NCI-H2227 (cell line): ENCODE data around the gene DNAAF2.
"Not testable (repeated sequence)": the region's sequence is repeated elsewhere in the genome, so short reads cannot be mapped to it uniquely, and the experiment has no call there.

Experiments
- DNase-seq: peaks from one replicate; lab custom pipeline; 2025; ENCODE audit not compliant: unreplicated experiment; lab: John Stamatoyannopoulos, UW

Gene DNAAF2, protein sequence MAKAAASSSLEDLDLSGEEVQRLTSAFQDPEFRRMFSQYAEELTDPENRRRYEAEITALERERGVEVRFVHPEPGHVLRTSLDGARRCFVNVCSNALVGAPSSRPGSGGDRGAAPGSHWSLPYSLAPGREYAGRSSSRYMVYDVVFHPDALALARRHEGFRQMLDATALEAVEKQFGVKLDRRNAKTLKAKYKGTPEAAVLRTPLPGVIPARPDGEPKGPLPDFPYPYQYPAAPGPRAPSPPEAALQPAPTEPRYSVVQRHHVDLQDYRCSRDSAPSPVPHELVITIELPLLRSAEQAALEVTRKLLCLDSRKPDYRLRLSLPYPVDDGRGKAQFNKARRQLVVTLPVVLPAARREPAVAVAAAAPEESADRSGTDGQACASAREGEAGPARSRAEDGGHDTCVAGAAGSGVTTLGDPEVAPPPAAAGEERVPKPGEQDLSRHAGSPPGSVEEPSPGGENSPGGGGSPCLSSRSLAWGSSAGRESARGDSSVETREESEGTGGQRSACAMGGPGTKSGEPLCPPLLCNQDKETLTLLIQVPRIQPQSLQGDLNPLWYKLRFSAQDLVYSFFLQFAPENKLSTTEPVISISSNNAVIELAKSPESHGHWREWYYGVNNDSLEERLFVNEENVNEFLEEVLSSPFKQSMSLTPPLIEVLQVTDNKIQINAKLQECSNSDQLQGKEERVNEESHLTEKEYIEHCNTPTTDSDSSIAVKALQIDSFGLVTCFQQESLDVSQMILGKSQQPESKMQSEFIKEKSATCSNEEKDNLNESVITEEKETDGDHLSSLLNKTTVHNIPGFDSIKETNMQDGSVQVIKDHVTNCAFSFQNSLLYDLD

DNA sequence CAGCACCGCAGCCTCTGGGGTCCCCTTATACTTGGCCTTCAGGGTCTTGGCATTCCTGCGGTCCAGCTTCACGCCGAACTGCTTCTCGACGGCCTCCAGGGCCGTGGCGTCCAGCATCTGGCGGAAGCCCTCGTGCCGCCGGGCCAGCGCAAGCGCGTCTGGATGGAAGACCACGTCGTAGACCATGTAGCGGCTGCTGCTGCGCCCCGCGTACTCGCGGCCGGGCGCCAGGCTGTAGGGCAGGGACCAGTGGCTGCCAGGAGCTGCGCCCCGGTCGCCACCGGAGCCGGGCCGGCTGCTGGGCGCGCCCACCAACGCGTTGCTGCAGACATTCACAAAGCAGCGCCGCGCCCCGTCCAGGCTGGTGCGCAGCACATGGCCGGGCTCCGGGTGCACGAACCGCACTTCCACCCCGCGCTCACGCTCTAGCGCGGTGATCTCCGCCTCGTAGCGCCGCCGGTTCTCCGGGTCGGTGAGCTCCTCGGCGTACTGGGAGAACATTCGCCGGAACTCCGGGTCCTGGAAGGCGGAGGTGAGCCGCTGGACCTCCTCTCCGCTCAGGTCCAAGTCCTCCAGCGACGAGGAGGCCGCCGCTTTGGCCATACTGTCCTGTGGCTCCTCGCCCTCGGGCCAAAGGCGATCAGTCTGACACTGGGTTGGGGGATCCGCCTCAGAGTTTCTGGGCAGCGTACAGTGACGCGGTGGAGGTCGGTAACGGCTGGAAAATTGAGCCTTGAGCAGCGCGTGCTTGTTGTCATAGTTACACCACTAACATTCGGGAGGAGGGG lies at the start of gene DNAAF2:
Gene DNAAF2, minus strand, starts transcription at position 698 of the 788 bp plus-strand sequence. Its CDS starts 95 bp downstream, at position 603.
- DNase-seq = peak; percentile 78

DNA sequence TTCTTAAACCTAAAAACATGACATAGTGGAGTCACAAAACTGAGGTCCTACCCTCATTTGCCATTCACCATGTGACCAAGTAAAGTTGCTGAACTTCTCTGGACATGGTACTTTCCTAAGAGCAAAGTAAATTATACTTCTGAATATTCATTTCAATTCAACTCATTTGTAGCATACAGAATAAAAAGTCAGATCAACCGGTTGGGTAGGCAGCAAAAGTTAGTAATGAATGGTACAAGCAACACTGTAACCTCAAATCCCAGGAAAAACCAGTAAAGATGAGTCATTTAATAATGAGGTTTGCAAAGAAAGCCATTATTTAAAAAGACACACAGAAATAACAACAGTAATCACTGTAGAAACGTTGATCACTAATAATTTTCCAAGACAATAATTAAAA lies 44.2 kb upstream of the DNAAF2 start:
- DNase-seq = no peak

DNA sequence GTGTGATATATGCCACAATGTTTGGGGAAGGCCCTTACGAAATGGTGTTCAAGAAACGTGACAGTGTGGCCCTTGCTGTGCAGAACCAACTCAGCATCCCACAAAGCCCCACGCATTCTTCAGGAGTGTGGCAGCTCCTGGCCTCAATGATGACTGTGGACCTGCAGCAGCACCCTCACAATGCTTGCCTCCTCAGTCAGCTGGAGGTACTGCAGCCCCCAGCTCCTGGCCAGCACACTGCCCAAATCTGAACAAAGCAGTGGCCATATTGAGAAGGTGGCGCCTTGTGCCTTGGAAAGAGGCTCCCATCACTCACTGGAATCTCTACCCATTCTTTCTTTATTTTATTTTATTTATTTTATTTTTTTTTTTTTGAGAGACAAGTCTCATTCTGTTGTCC lies 42.6 kb upstream of the DNAAF2 start:
- DNase-seq = no peak

DNA sequence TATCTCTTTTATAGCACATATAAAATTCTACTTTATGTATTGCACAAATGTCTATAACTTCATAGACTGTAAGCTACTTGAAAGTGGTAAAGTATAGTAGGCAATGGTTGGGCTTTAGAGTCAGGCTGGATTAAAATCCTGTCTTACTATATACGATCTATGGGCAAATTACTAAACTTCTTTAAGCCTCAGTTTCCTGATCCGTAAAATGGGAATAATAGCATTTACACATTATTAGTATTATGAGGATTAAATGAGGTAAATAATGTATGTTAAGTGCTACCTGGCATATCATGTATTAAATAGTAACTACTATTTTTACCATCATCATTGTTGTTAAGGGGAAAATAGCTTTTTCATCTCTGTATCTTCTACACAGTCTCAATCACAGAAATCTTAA lies 38.5 kb upstream of the DNAAF2 start:
- DNase-seq = no peak

DNA sequence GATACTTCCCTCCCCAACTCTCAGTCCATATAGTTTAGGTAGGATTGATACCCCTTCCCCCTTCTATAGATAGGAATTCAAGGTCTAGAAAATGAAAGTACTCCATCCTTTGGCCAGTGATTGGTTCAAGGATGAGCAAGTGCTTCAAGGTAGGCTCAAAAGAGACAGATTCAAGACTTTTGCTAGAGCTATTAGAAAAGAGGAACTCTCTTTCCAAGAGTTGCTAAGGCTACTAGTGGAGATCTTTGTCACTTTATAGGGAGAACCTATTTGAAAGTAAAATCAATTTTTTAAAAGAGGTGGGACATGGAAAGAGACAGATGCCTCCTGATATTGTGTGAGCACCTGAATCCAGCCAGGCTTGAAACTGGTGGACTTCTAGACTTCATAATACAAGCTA lies 35.4 kb upstream of the DNAAF2 start:
- DNase-seq = no peak

DNA sequence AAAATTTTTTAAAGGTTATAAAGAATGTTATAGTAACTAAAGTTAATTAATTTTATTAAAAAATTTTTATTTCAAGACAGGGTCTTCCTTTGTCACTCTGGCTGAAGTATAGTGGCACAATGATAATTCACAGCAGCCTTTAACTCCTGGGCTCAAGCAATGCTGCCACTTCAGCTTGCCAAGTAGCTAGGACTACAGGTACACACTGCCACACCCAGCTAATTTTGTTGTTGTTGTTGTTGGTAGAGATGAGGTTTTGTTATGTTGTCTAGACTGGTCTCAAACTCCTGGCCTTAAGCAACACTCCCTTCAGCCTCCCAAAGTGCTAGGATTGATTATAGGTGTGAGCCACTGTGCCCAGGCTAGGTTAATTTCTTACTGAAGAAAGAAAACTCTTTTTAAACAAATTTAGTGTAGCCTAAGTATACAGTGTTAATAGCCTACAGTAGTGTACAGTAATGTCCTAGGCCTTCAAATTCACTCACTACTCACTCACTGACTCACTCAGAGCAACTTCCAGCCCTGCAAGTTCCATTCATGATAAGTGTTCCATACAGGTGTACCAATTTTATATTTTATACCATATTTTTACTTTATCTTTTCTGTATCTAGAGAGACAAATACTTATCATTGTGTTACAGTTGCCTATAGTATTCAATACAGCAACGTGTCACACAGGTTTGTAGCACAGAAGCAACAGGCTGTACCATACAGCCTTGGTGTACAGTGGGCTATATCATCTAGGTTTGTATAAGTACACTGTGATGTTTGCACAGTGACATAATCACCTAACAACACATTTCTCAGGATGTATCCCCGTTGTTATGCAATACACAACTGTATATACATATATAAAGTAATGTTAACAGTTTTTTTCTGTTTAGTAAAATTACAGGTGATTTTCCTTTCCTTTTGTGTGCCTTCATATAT lies 24.7 kb upstream of the DNAAF2 start:
- DNase-seq = no peak

DNA sequence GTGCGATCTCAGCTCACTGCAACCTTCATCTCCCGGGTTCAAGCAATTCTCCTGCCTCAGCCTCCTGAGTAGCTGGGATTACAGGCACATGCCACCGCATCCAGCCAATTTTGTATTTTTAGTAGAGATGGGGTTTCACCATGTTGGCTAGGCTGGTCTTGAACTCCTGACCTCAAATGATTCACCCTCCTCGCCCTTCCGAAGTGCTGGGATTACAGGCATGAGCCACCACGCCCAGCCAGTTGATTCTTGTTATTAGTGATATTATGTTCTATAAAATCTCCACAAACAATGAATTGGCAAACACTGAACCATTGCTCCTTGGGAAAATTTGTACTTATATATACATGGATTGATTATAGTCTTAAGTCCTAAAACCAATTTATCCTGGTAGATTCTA lies 22.5 kb upstream of the DNAAF2 start:
- not testable (repeated sequence) for DNase-seq

DNA sequence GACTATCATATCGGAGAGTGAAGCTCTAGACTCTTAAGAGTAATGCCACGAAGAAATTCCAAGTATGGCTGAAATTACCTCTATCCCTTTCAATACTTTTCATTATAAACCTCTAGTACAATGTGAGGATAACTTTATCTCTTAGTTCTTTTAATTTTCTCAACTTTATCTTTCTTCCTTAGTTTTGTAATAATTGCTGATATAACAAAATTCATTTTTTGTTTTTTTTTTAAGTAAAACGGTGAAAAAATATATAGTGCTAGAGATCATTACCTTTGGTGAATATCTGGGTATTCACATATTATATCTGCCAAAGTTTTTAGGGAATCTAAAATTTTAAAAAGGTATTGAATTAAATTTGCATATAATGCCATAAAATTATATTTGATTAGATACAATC lies 19.5 kb upstream of the DNAAF2 start:
- DNase-seq = no peak

DNA sequence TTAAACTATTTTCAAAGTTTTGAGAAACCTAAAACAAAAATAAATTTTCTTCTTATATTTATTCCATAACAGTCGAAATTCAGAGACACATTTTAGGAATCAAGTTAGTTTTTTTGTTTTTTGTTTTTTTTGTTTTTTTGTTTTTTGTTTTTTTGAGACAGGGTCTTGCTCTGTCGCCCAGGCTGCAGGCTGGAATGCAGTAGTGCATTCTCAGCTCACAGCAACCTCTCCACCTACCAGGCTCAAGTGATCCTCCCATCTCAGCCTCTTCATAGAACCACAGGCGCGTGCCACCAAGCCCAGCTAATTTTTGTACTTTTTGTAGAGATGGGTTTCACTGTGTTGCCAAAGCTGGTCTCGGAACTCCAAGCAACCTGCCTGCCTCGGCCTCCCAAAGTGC lies 18.5 kb upstream of the DNAAF2 start:
- DNase-seq = no peak

DNA sequence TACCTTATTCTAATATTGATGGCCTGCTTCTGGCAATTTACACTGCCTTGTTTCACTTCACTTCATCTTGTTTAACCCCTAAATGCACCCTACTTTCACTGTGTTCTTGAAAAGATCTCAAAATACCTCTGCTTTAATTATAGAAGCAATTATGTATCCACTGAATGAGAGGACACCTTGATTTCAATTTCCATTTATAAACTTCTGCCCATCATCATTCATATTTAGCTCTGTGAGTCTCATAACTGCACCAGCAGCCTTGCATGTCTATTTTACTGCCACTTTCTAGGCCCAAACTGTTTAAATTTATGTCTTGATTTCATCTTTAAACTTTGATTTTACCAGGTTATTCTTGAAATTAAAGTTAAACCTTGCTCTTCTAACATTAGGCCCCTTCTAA lies 7.1 kb upstream of the DNAAF2 start:
- DNase-seq = no peak

DNA sequence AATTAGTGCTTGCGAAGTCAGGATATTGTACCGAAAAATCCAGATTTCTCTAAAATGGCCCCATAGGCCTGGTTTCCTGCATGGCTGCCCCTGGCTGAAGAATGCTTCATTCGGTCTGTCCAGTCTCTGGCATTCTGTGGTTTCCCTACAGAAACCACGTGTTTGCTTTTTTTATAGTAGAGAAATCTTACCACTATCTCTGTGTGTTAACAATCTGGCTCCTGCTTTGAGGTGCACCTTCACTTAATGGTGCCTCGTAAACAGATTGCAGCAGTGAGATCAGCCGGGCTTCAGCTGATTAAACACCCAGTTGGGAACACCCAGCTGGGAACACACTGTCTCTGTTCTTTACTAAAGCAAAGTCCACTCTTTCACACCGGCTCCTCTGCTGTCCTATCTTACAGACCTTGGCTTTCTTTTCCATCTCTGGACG lies 6.7 kb upstream of the DNAAF2 start:
- no peak for DNase-seq

DNA sequence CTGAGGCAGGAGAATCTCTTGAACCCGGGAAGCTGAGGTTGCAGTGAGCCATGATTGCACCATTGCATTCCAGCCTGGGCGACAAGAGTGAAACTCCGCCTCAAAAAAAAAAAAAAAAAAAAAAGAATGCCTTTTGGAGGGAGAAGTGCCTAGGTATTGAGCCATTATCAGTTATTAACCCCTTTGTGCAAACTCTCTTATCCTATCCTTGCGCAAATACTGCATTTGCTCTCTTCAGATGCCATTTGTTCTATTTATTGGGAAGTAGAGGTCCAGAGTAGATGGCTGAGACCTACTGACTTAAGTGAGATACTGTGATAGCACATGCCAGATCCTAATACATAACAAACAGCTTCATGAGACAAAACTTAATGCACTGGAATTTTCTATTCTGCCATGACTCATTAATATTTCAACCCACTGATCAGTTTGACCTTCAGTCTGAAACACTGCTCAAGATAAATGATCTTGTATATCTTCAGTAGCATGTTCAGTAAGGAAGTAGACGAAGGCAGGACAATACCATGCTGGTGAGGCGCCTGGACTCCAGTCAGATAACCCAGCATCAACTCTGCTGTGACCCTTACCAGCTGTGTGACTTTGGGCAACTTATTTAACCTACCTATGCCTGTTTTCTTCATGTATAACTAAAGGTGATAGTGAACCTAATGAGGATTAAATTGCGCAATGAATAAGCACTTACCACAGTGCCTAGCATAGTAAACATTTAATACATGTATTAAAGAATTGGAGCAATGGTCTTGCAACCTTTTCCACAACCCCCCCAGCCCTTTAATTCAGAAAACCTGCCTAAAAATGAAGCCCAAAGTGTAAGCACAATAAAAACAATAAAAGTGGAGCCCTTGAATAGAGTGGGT lies 5.7 kb upstream of the DNAAF2 start:
- no peak for DNase-seq

DNA sequence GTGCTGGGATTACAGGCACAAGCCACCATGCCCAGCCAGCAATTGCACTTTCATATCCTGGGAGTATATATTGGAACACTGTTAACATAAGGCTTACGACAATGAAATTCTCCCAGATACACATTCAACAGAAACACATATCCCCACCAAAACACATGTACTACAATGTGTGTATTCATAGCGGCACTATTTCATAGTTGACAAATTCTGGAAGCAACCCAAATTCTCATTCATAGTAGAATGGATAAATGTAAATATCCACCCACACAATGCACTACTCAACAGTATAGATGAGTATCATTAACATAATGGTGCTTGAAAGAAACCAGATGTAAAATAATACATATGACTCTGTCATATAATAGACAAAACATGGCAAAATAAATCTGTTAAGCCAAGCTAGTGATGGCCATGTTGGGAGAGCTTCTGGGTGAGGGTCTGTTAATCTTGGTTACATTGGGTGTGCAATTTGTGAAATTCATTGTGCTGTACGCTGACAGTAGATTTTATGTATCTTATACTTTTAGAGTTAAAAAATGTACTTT lies 2.6 kb upstream of the DNAAF2 start:
- no peak for DNase-seq

DNA sequence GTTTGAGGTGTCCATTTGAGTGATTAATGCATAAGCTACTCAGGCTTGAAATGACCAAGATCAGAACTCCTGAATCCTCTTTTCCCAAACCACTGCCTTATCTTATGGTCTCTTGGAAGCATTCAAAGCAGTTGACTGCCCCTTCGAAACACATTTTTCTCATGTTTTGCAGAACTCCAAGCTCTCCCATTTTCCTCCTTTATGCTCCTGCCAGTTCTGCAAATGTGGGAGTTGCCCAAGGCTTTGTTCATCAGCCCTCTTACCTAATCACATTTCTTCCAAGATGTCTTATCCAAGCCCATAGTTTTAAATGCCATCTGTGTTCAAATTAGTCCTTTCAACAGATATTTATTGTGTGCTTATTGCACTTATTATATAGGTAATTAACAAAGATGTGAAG lies 1.8 kb upstream of the DNAAF2 start:
- DNase-seq = no peak

DNA sequence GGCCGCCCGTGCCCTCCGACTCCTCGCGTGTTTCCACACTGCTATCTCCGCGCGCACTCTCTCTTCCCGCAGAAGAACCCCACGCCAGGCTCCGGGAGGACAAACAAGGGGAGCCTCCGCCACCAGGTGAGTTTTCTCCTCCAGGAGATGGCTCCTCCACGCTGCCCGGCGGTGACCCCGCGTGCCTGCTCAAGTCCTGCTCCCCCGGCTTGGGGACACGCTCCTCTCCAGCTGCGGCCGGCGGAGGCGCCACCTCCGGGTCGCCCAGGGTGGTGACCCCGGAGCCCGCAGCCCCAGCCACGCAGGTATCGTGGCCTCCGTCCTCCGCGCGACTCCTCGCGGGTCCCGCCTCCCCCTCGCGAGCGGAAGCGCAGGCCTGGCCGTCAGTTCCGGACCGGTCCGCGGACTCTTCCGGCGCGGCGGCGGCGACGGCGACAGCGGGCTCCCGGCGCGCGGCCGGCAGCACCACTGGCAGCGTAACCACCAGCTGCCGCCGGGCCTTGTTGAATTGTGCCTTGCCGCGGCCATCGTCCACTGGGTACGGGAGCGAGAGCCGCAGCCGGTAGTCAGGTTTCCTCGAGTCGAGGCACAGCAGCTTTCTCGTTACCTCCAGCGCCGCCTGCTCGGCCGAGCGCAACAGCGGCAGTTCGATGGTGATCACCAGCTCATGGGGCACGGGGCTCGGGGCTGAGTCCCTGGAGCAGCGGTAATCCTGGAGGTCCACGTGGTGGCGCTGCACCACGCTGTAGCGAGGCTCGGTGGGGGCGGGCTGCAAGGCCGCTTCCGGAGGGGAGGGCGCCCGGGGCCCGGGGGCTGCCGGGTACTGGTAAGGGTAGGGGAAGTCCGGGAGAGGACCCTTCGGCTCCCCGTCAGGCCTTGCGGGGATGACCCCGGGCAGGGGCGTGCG lies 1.2 kb downstream of the DNAAF2 start:
- DNase-seq = peak; percentile 96

DNA sequence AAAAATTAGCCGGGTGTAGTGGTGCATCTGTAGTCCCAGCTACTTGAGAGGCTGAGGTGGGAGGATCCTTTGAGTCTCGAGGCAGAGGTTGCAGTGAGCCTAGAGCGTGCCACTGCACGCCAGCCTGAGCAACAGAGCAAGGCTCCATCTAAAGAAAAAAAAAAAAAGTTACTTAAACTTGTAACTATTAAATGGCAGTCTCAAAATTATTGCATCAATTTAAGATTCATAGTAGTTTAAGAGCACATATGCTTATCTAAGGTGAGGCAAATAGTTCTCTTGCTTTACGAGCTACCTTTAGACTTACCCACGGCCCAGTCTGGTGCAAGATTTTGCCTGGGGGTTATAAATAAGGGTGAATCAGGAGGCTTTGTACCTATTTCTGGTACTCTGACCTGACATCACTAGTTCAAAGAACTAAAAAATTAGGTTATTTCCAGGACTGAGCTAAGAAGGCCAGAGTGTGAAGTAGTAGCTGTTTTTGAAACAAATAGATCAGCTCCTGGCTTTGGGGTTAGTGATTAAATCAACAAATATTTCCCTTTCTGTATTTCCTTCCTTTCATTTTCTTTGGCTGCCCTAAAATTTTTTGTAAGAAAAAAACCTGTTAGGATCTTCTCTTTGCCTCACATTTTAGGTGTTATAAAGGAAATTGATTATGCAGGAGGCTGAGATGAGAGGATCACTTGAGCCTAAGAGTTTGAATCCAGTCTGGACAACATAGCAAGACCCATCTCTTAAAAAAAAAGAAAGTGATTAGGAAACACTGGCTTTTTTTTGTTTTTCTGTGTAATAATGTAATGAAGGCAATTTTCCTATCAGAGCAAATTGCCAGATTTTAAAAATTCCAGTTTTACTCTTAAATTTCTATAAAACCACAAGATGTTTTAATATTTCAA lies 10.9 kb downstream of the DNAAF2 start:
- DNase-seq = no peak

DNA sequence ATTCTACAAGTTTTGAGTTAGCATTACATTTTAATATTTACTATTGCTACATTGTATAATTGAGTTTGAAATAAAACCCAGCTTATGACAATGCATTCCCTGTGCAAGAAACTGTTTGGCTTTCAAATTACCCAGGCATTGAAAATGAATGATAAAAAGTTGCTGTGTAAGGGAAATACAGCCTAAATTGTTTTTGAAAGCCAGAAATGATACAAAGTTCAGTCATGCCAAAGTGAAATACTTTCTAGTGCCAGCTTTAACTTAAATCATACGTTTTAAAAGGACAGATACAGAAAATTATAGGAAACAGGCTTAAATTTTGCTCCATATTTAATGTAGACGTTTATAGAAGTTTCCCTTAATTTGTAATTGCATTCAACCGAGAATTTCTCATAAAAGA lies 11.7 kb downstream of the DNAAF2 start:
- no peak for DNase-seq
